Measurements from ENCODE around the gene RUNX2. TPM values are rescaled to one million over a fixed set of nuclear protein-coding genes. Genes with fewer than 3 reads are reported as not detected.
A peak's percentile ranks its signal among the peaks of the same experiment; 100 is the strongest.

RUNX2 gene
- polyA plus RNA-seq, 1 of the 3 experiments (the other 2 are of a cell fraction): 4.4 TPM

- Histone ChIP-seq H3K4me3 (ENCODE audit: low read depth in 2 of 2, low read length in 1 of 2) (no peak overlapping the region), H3K9ac (no peak overlapping the region), H3K27me3 (ENCODE audit: insufficient read depth) (no peaks in the 10 kb centered on the region), H4K20me1 (ENCODE audit: insufficient read depth) (no peaks in the 10 kb centered on the region), H3K27ac (ENCODE audit: low read depth in 2 of 2, low read length in 1 of 2) (peak overlapping the region in 1 of 2 experiments; percentile 76; a peak in 2 of 4 replicates), H3K9me2 (no peaks in the 10 kb centered on the region), H3K4me2 (no peak overlapping the region), H3K9me3 (no peaks in the 10 kb centered on the region), H3K79me2 (ENCODE audit: insufficient read depth) (no peaks in the 10 kb centered on the region), H3F3A (replicated peaks; ENCODE audit: insufficient read depth) (peaks cover 31% of the 10 kb centered on the region), H3K36me3 (replicated peaks in 1 of 2; ENCODE audit: control insufficient read depth in 1 of 2, insufficient read depth in 2 of 2, low read length in 1 of 2) (peaks cover 3 to 6% of the 10 kb centered on the region in 2 experiments), H2AFZ (ENCODE audit: low read depth) (no peak overlapping the region), H3K4me1 (ENCODE audit: control insufficient read depth in 1 of 2, insufficient read depth in 2 of 2, low read depth in 1 of 2, low read length in 1 of 2) (peaks cover 0 to 48% of the 10 kb centered on the region in 2 experiments; a peak in 3 of 4 replicates)
- DNase-seq: no peak
- TF ChIP-seq TAF1 (IDR thresholded peaks at IDR 0.05; ENCODE audit: borderline replicate concordance, low read depth, low read length): no peak
- TF ChIP-seq USF2 (IDR thresholded peaks at IDR 0.05; ENCODE audit: borderline replicate concordance, low read depth, low read length): no peak
- TF ChIP-seq JUND (IDR thresholded peaks at IDR 0.05): no peak
- TF ChIP-seq FOXM1 (IDR thresholded peaks at IDR 0.05; ENCODE audit: low read depth): no peak
- no peak for TF ChIP-seq YY1 (IDR thresholded peaks at IDR 0.05; ENCODE audit: low read depth)
- TF ChIP-seq TEAD4 (IDR thresholded peaks at IDR 0.05; ENCODE audit: borderline replicate concordance, insufficient read depth): no peak
- TF ChIP-seq SIN3A (IDR thresholded peaks at IDR 0.05; ENCODE audit: borderline replicate concordance, low read depth, low read length): no peak
- TF ChIP-seq USF1 (IDR thresholded peaks at IDR 0.05; ENCODE audit: borderline replicate concordance, low read depth): no peak
- TF ChIP-seq EP300 (IDR thresholded peaks at IDR 0.05; ENCODE audit: borderline replicate concordance in 1 of 2, low read depth in 1 of 2, low read length in 1 of 2): no peak
- no peak for TF ChIP-seq MAX (IDR thresholded peaks at IDR 0.05; ENCODE audit: low read depth)
- TF ChIP-seq EZH2phosphoT487 (IDR thresholded peaks at IDR 0.05; ENCODE audit: borderline replicate concordance, low read depth): no peak
- TF ChIP-seq CHD2 (IDR thresholded peaks at IDR 0.05; ENCODE audit: low read length, partially characterized antibody): no peak
- no peak for TF ChIP-seq MXI1 (IDR thresholded peaks at IDR 0.05; ENCODE audit: low read depth, low read length)
- no peak for TF ChIP-seq NFIC (IDR thresholded peaks at IDR 0.05; ENCODE audit: borderline replicate concordance)
- TF ChIP-seq REST (IDR thresholded peaks at IDR 0.05; ENCODE audit: low read depth, low read length): no peak
- TF ChIP-seq CTCF (IDR thresholded peaks at IDR 0.05): no peak
- no peak for TF ChIP-seq MEF2A (IDR thresholded peaks at IDR 0.05; ENCODE audit: borderline replicate concordance, low read depth)
- no peak for TF ChIP-seq NRF1 (IDR thresholded peaks at IDR 0.05; ENCODE audit: low read depth, low read length)
- no peak for TF ChIP-seq RAD21 (IDR thresholded peaks at IDR 0.05; ENCODE audit: low read length)
- no peak for TF ChIP-seq TCF12 (IDR thresholded peaks at IDR 0.05)
- ChIA-PET POLR2A (no interaction called here), CTCF (interaction anchor here (1.1 kb wide), 1 partner anchor 14 kb away, joined by 3 read pairs; no protein-coding TSS in a partner anchor)
- 93% methylated on average over 6 of the region's 6 CpGs for WGBS (ENCODE audit: low lambda C conversion rate)
Measured at GRCh38 chr6:45439861-45440388, 111.8 kb downstream of the RUNX2 start.
